NCI-H460 (cell line): ENCODE measurements around the gene JPH4. TPM values are rescaled to one million over a fixed set of nuclear protein-coding genes. Genes with fewer than 3 reads are reported as not detected.

Experiments used
- DNase-seq: peaks from one replicate; pipeline ENCODE4 v3.0.0-alpha.2; 2016; ENCODE audit warnings: low read depth; ENCODE audit errors: extremely low read depth
- total RNA-seq: library from RNA; depleted of rRNA; stranded (reverse); fragments of >200 nt; shearing (Covaris generic); gene quantifications from 2 replicates; pipeline ENCODE4 v1.2.3, GENCODE V29; 2014

Gene JPH4
- total RNA-seq, 1 experiment from 2014 or later = not detected

- DNase-seq = no peak
These were observed 4.5 kb upstream of the JPH4 start for GRCh38 chr14:23582906-23583760.

GRCh38 chr14:23580948-23581281 lies 2.3 kb upstream of the JPH4 start:
- DNase-seq = no peak

GRCh38 chr14:23580152-23580926 lies 1.7 kb upstream of the JPH4 start:
- no peak for DNase-seq

GRCh38 chr14:23579739-23580138 lies 1.1 kb upstream of the JPH4 start:
- no peak for DNase-seq

GRCh38 chr14:23579311-23579630 lies 681 bp upstream of the JPH4 start:
- DNase-seq = no peak

GRCh38 chr14:23577710-23578392 lies 739 bp downstream of the JPH4 start:
- DNase-seq = no peak

- DNase-seq = no peak
These were observed 1.4 kb downstream of the JPH4 start for GRCh38 chr14:23577004-23577681.

GRCh38 chr14:23573384-23574015 lies 5.1 kb downstream of the JPH4 start:
- no peak for DNase-seq

- DNase-seq = no peak
These were observed 5.8 kb downstream of the JPH4 start for GRCh38 chr14:23572836-23573235.

- DNase-seq = no peak
These were observed 6.1 kb downstream of the JPH4 start for GRCh38 chr14:23572524-23572828.

- no peak for DNase-seq
These were observed 6.7 kb downstream of the JPH4 start for GRCh38 chr14:23571701-23572523.

GRCh38 chr14:23570806-23571483 lies 7.6 kb downstream of the JPH4 start:
- no peak for DNase-seq

- DNase-seq = no peak
These were observed 9.0 kb downstream of the JPH4 start for GRCh38 chr14:23569443-23570151.

- DNase-seq = no peak
These were observed 9.8 kb downstream of the JPH4 start for GRCh38 chr14:23568600-23569331.

- DNase-seq = no peak
These were observed 10.5 kb downstream of the JPH4 start for GRCh38 chr14:23568021-23568599.

- peak; percentile 82 for DNase-seq
These were observed 11.2 kb downstream of the JPH4 start, which contains the start of gene AP1G2 for GRCh38 chr14:23567186-23568020. TSS of gene AP1G2 (minus strand) at chr14:23567791. CDS start at chr14:23567314, 477 bp downstream.

- no peak for DNase-seq
These were observed 11.8 kb downstream of the JPH4 start for GRCh38 chr14:23566778-23567185.
